NT2/D1 (cell line): ENCODE measurements around the gene MRM3.
"Not testable (repeated sequence)": the region's sequence is repeated elsewhere in the genome, so short reads cannot be mapped to it uniquely, and the experiment has no call there.

Experiments
- SUZ12 ChIP-seq: IDR thresholded peaks from 2 replicates; pipeline ENCODE4 v1.6.1; 2011; ENCODE audit not compliant: insufficient read length, insufficient read depth; ENCODE audit errors: extremely low read depth
- YY1 ChIP-seq: IDR thresholded peaks from 2 replicates; pipeline ENCODE4 v1.6.1; 2011; ENCODE audit not compliant: insufficient read length, insufficient read depth
- ZNF274 ChIP-seq: IDR thresholded peaks from 2 replicates; pipeline ENCODE4 v1.6.1; 2011; ENCODE audit warnings: mild to moderate bottlenecking, low read depth, low read length

- not testable (repeated sequence) for TF ChIP-seq SUZ12, YY1, ZNF274
Measured at GRCh38 chr17:755319-755961, 26.7 kb upstream of the MRM3 start.
